GM18499 (cell line): ENCODE measurements around the gene S100P.

Source experiments
- ATAC-seq: cut with Tn5 transposase; IDR thresholded peaks from one replicate; pipeline ENCODE4 v1.9.1; 2021; ENCODE audit warnings: moderate number of reproducible peaks; ENCODE audit not compliant: insufficient read depth, unreplicated experiment

S100P gene

GRCh38 chr4:6695660-6696610, 2.3 kb downstream of the S100P start:
- ATAC-seq: no peak

GRCh38 chr4:6696611-6697010, 2.9 kb downstream of the S100P start:
- ATAC-seq: no peak

- ATAC-seq: no peak
These were observed 3.5 kb downstream of the S100P start for GRCh38 chr4:6697131-6697530.

GRCh38 chr4:6699388-6699787, 5.7 kb downstream of the S100P start:
- no peak for ATAC-seq

GRCh38 chr4:6699903-6700302, 6.2 kb downstream of the S100P start:
- ATAC-seq: no peak

GRCh38 chr4:6701371-6701770, 7.7 kb downstream of the S100P start:
- ATAC-seq: no peak

GRCh38 chr4:6702761-6703160, 9.1 kb downstream of the S100P start:
- no peak for ATAC-seq

- no peak for ATAC-seq
These were observed 10.1 kb downstream of the S100P start for GRCh38 chr4:6703786-6704185.

- ATAC-seq: no peak
These were observed 12.0 kb downstream of the S100P start for GRCh38 chr4:6705646-6706045.

GRCh38 chr4:6706173-6706572, 12.5 kb downstream of the S100P start:
- ATAC-seq: no peak

- ATAC-seq: peak; percentile 56
These were observed 15.8 kb downstream of the S100P start, which contains the start of gene MRFAP1L1 for GRCh38 chr4:6709230-6710114. MRFAP1L1 (minus strand) TSS chr4:6709865; CDS start chr4:6709629, 236 bp downstream.

GRCh38 chr4:6710282-6710681, 16.6 kb downstream of the S100P start:
- ATAC-seq: no peak

GRCh38 chr4:6710996-6711395, 17.3 kb downstream of the S100P start:
- ATAC-seq: no peak

- no peak for ATAC-seq
These were observed 21.3 kb downstream of the S100P start for GRCh38 chr4:6714954-6715353.

GRCh38 chr4:6715704-6716017, 22.0 kb downstream of the S100P start:
- no peak for ATAC-seq

- peak; percentile 45 for ATAC-seq
These were observed 22.6 kb downstream of the S100P start, which contains the start of gene BLOC1S4 for GRCh38 chr4:6716018-6716911. BLOC1S4 (plus strand) TSS chr4:6716174; CDS start chr4:6716210, 36 bp downstream.

GRCh38 chr4:6716958-6717655, 23.4 kb downstream of the S100P start:
- no peak for ATAC-seq

GRCh38 chr4:6718932-6719610, 25.4 kb downstream of the S100P start:
- ATAC-seq: no peak

- no peak for ATAC-seq
These were observed 26.0 kb downstream of the S100P start for GRCh38 chr4:6719611-6720179.
